ENCODE data around the gene ZSWIM6. TPM values are rescaled to one million over a fixed set of nuclear protein-coding genes. Genes with fewer than 3 reads are reported as not detected.

The ZSWIM6 gene
- total and polyA plus RNA-seq, 2 of the 4 experiments (the other 2 are of a cell fraction): 10.8 to 14.1 TPM

DNA sequence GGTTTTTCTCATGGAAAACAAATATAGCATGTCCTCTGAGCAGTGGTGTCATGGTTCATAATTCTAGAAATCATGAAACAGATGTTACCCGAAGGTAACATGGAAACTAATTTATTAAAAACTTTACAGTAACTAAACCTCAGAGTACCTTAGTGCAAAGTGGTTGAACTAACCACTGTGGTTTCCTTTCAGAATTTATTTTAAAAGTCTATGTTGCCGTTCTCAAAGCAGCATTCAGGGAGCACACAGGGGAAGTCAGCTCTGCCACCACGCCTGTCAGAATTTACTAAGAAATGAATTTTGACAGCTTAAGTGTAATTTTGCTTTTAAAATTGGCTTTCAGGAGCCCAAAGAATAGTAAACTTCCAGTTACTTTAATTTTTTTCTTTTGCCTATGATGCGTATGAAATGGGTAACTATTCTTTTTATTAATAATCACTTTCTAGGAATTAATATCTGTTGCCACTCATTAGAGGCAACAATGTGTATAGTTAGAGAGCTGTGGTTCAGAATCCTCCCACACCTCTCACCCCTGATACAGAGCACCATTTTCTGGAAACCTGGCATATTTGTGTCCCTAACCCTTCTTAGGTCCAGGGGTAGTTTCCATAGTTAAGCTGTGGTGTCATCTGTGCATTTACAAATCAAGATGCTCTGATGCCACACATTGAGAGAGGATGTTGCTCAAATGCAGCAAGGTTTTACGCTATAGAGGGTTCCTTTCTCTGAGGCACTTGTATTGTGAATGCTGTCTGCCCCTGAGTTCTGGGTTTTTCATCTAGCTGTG, 202.6 kb downstream of the ZSWIM6 start:
- no peak overlapping the region for H3K4me2 ChIP-seq (ENCODE audit: low read depth, low read length)
- in situ Hi-C loops (cut with MboI; ENCODE audit: low sequenced_read_pairs): no loop called here
- intact Hi-C loops (cut with micrococcal nuclease): no loop called here
- CTCF ChIA-PET: no interaction called here
- H4K5ac ChIP-seq (ENCODE audit: low read depth, low read length): no peak overlapping the region
- TF ChIP-seq BHLHE40 (IDR thresholded peaks at IDR 0.05; ENCODE audit: low read depth, low read length): no peak
- no peak for TF ChIP-seq RAD21 (IDR thresholded peaks at IDR 0.05; ENCODE audit: low read length)
- no peak for TF ChIP-seq FOS (IDR thresholded peaks at IDR 0.05; ENCODE audit: low read depth, low read length)
- TF ChIP-seq CHD1 (IDR thresholded peaks at IDR 0.05; ENCODE audit: low read depth, low read length): no peak
- H2BK15ac ChIP-seq (ENCODE audit: low read depth, low read length): no peak overlapping the region
- no peak overlapping the region for H3K4me3 ChIP-seq (ENCODE audit: insufficient read depth, low read depth, low read length)
- H4K8ac ChIP-seq (ENCODE audit: low read depth in 2 of 2, low read length in 2 of 2): no peak overlapping the region
- no peak overlapping the region for H2AK5ac ChIP-seq (ENCODE audit: low read depth, low read length)
- peaks cover 22 to 25% of the 10 kb centered on the region in 2 experiments for H3K79me1 ChIP-seq (ENCODE audit: low read depth in 1 of 2, low read length in 2 of 2)
- no peaks in the 10 kb centered on the region for H3K27me3 ChIP-seq (ENCODE audit: control insufficient read depth, insufficient read depth, low read length)
- H2BK5ac ChIP-seq (ENCODE audit: low read depth, low read length, poor library complexity, severe bottlenecking): no peak overlapping the region
- no peak overlapping the region for H2BK20ac ChIP-seq (ENCODE audit: low read depth, low read length)
- H3K9me1 ChIP-seq (ENCODE audit: insufficient read depth, low read length): peaks cover 8% of the 10 kb centered on the region; the same call in 1 of the 2 replicates
- no peak overlapping the region for H3K18ac ChIP-seq (ENCODE audit: low read depth, low read length)
- no TSS peak for BruUV-seq (replicated peaks)
- no peak overlapping the region for H4K91ac ChIP-seq (ENCODE audit: insufficient read depth, low read depth, low read length)
- POLR2A ChIA-PET (ENCODE audit: unreplicated experiment): no interaction called here
- no peak overlapping the region for H3K4ac ChIP-seq (ENCODE audit: low read depth, low read length)
- no peak overlapping the region for H2BK120ac ChIP-seq (ENCODE audit: low read depth, low read length)
- ATAC-seq (ENCODE audit: low read depth) (no peak), DNase-seq (no peak)
- no peaks in the 10 kb centered on the region for H4K20me1 ChIP-seq (ENCODE audit: insufficient read depth, low read length)
- H3K9me3 ChIP-seq (ENCODE audit: control insufficient read depth, insufficient read depth, low read length): no peaks in the 10 kb centered on the region; the same call in 1 of the 2 replicates
- H3K36me3 ChIP-seq (ENCODE audit: control insufficient read depth, insufficient read depth, low read length): peaks cover 34% of the 10 kb centered on the region
- H3K56ac ChIP-seq (ENCODE audit: extremely low read depth, insufficient read depth, low read length): no peak overlapping the region
- no peak overlapping the region; the same call in 1 of the 2 replicates for H3K23ac ChIP-seq (ENCODE audit: low read depth, low read length)
- WGBS, 2 experiments (ENCODE audit: extremely low coverage in 2 of 2, insufficient read length in 1 of 2): 100% methylated on average over 1 of the region's 5 CpGs; no CpG with 5 or more reads in 1 of the 2 experiments
- H3K27ac ChIP-seq (ENCODE audit: insufficient read depth, low read length): no peak overlapping the region
- peaks cover 3% of the 10 kb centered on the region; the same call in 1 of the 2 replicates for H3K4me1 ChIP-seq (ENCODE audit: control insufficient read depth, insufficient read depth, low read length)
- H2AFZ ChIP-seq (replicated peaks; ENCODE audit: low read length, poor library complexity): no peak overlapping the region
- H3K14ac ChIP-seq (replicated peaks; ENCODE audit: low read depth, low read length): no peak overlapping the region
- H3K9ac ChIP-seq (ENCODE audit: low read depth, low read length): no peak overlapping the region
- H2AK9ac ChIP-seq (replicated peaks; ENCODE audit: low read depth, low read length, poor library complexity): peak overlapping the region; percentile 8
- dilution Hi-C loops (cut with HindIII; ENCODE audit: low sequenced_read_pairs, unreplicated experiment): no loop called here
